Activated CD8-positive, alpha-beta T cell treated with anti-CD3 and anti-CD28 coated beads for 36 hours (primary cell): ENCODE measurements around the gene EIF3L. TPM values are rescaled to one million over a fixed set of nuclear protein-coding genes. Genes with fewer than 3 reads are reported as not detected.

Experiments used
- ATAC-seq: fragments of 200-7000 bp; cut with Tn5 transposase; one replicate; pipeline ENCODE4 v1.10.0; 2021; ENCODE audit warnings: mild to moderate bottlenecking, moderate library complexity
- CTCF ChIA-PET: fragments of 350-600 bp; sonication (Branson Sonifier 250); formaldehyde crosslinking; loops from one replicate; lab custom pipeline; 2021; ENCODE audit warnings: antibody characterized with exemption; lab: Charles Lee
- POLR2A ChIA-PET: fragments of 350-600 bp; sonication (Branson Sonifier 250); formaldehyde crosslinking; loops from one replicate; lab custom pipeline; 2021; ENCODE audit warnings: antibody characterized with exemption; lab: Charles Lee
- DNase-seq: peaks from one replicate; pipeline ENCODE4 v3.0.0-alpha.2; 2020
- H3K27ac Mint-ChIP-seq: one replicate; pipeline ENCODE4 v1.8.0; 2021; ENCODE audit warnings: mild to moderate bottlenecking, mixed read lengths
- H3K27me3 Mint-ChIP-seq: one replicate; pipeline ENCODE4 v1.8.0; 2021; ENCODE audit warnings: mixed read lengths
- H3K36me3 Mint-ChIP-seq: one replicate; pipeline ENCODE4 v1.8.0; 2021; ENCODE audit warnings: low read depth, mixed read lengths
- H3K4me1 Mint-ChIP-seq: one replicate; pipeline ENCODE4 v1.8.0; 2021; ENCODE audit warnings: low read depth, mixed read lengths
- H3K4me3 Mint-ChIP-seq: one replicate; pipeline ENCODE4 v1.8.0; 2021; ENCODE audit warnings: mild to moderate bottlenecking, moderate library complexity, mixed read lengths
- H3K9me3 Mint-ChIP-seq: one replicate; pipeline ENCODE4 v1.8.0; 2021; ENCODE audit warnings: mixed read lengths
- intact Hi-C: fragments of 100-400 bp; cut with micrococcal nuclease; formaldehyde crosslinking; loops from one replicate; pipeline ENCODE4 v1.10.0; 2022
- microRNA-seq: library from miRNA; unstranded; fragments of <30 nt; microRNA quantifications from one replicate; pipeline ENCODE4 v1.2.0, GENCODE V29; 2022; ENCODE audit warnings: borderline microRNAs expressed, borderline replicate concordance
- total RNA-seq, 2 experiments: library from RNA; stranded (reverse); gene quantifications; one replicate each; pipeline ENCODE4 v1.2.3, GENCODE V29; 2021
- TF ChIP-seq, protein P1 (sequence below): fragments of 200-600 bp; IDR thresholded peaks from one replicate; pipeline ENCODE4 v1.8.0; 2022; ENCODE audit warnings: antibody characterized with exemption, mild to moderate bottlenecking

The EIF3L gene
- total RNA-seq, 2 experiments from 2014 or later, result 687 to 694 TPM

DNA sequence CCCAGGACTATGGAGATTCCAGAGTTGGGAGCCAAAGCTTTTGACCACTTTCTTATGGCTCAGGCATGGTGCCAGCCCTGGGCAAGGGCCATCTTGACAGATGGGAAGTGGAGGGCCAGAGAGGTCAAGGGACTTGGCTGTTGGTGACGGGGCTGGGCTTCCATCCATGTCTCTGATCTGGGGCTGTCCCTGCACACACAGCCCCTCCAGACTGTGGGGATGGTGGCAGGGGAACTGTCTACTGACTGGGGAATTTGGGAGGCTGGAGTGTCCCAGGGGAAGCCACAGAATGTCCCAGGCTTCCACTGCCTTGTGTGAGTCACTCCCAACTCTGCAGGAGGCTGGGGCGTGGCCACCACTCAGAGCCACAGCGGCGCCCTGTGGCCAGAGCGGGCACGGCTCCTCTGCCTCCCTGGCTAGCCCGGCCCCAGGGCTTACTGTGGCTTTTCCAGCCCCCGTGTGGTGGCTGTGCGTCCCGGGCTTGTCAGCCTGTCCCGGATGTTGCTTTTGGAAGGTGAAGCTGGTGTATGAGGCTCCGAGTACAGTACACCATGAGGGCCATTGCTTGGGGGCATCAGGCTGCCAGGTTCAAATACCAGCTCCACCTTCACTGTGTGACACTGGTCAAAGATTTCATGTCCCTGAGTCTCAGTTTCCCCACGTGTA, 84.6 kb downstream of the EIF3L start:
- TF ChIP-seq, protein P1, sequence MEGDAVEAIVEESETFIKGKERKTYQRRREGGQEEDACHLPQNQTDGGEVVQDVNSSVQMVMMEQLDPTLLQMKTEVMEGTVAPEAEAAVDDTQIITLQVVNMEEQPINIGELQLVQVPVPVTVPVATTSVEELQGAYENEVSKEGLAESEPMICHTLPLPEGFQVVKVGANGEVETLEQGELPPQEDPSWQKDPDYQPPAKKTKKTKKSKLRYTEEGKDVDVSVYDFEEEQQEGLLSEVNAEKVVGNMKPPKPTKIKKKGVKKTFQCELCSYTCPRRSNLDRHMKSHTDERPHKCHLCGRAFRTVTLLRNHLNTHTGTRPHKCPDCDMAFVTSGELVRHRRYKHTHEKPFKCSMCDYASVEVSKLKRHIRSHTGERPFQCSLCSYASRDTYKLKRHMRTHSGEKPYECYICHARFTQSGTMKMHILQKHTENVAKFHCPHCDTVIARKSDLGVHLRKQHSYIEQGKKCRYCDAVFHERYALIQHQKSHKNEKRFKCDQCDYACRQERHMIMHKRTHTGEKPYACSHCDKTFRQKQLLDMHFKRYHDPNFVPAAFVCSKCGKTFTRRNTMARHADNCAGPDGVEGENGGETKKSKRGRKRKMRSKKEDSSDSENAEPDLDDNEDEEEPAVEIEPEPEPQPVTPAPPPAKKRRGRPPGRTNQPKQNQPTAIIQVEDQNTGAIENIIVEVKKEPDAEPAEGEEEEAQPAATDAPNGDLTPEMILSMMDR, result peak; percentile 96
- no peak overlapping the region for H3K4me3 Mint-ChIP-seq
- POLR2A ChIA-PET, result interaction anchor here (0.6 to 1.1 kb wide), 3 partner anchors 19 to 28 kb away, joined by 3 to 4 read pairs (median 4); partner anchors contain the start of gene MICALL1

More for the DNA sequence above, 84.6 kb downstream of the EIF3L start:
- Mint-ChIP-seq H3K36me3 (peaks cover 2% of the 10 kb centered on the region), H3K9me3 (no peaks in the 10 kb centered on the region), H3K27me3 (no peaks in the 10 kb centered on the region), H3K27ac (peak overlapping the region; percentile 25), H3K4me1 (peaks cover 9% of the 10 kb centered on the region)
- DNase-seq (peak; percentile 92), ATAC-seq (peak; percentile 100)
- CTCF ChIA-PET, result interaction anchor here (0.6 to 1.9 kb wide), 24 partner anchors 9 to 327 kb away, joined by 3 to 20 read pairs (median 5); partner anchors contain the start of gene MICALL1
- intact Hi-C loops, result loop anchor here (5.0 kb wide), 1 partner anchor 117 kb away; no protein-coding TSS in a partner anchor

Small RNA genes lying within 50 kb of the gene (microRNA-seq; reads per million reads assigned to microRNA genes)
- gene MIR659, result 3.3 reads per million, percentile 8 among the genes with 10 or more reads in this experiment

Other genes starting within 250 kb of the EIF3L start
- 10 to 100 TPM; 59.7 to 62.8 TPM for gene GGA1, start 240.6 kb upstream of the EIF3L start, total RNA-seq
- 100 to 1,000 TPM; 122 to 128 TPM for gene SH3BP1, start 209.8 kb upstream of the EIF3L start, total RNA-seq
- 10 to 100 TPM; 51.3 to 51.5 TPM for gene PDXP, start 190.7 kb upstream of the EIF3L start, total RNA-seq
- 100 to 1,000 TPM; 247 to 261 TPM for gene LGALS1, start 173.8 kb upstream of the EIF3L start, total RNA-seq
- gene NOL12, start 163.1 kb upstream of the EIF3L start, total RNA-seq, result 10 to 100 TPM; 36.8 to 38.8 TPM
- 10 to 100 TPM; 17.8 to 20.7 TPM for gene TRIOBP, start 152.4 kb upstream of the EIF3L start, total RNA-seq
- 10 to 100 TPM; 19.0 to 20.4 TPM for gene GCAT, start 41.5 kb upstream of the EIF3L start, total RNA-seq
- not detected for gene GALR3, start 26.0 kb upstream of the EIF3L start, total RNA-seq
- gene ANKRD54, start 5.1 kb upstream of the EIF3L start, total RNA-seq, result 10 to 100 TPM; 17.2 to 17.5 TPM
- gene MICALL1, start 56.9 kb downstream of the EIF3L start, total RNA-seq, result 10 to 100 TPM; 10.2 to 11.8 TPM
- not detected for gene C22orf23, start 104.2 kb downstream of the EIF3L start, total RNA-seq
- 10 to 100 TPM; 82.2 to 85.4 TPM for gene POLR2F, start 104.3 kb downstream of the EIF3L start, total RNA-seq
- not detected for gene SOX10, start 135.1 kb downstream of the EIF3L start, total RNA-seq
- 10 to 100 TPM; 13.9 to 14.9 TPM for gene PICK1, start 208.0 kb downstream of the EIF3L start, total RNA-seq
- not detected for gene SLC16A8, start 234.8 kb downstream of the EIF3L start, total RNA-seq